22Rv1 (cell line): ENCODE data around the gene SLC3A2.

Source experiments
- H3K27ac ChIP-seq: fragments of 450-650 bp; 2 replicates; pipeline ENCODE4 v1.5.1; 2017
- ZFX ChIP-seq: fragments of 450-650 bp; IDR thresholded peaks from 2 replicates; pipeline ENCODE4 v1.6.1; 2017; ENCODE audit warnings: antibody characterized with exemption, borderline replicate concordance
- TF ChIP-seq, protein P1 (sequence below): fragments of 450-650 bp; IDR thresholded peaks from 2 replicates; pipeline ENCODE4 v1.5.1; 2017; ENCODE audit warnings: mild to moderate bottlenecking

Gene SLC3A2

DNA sequence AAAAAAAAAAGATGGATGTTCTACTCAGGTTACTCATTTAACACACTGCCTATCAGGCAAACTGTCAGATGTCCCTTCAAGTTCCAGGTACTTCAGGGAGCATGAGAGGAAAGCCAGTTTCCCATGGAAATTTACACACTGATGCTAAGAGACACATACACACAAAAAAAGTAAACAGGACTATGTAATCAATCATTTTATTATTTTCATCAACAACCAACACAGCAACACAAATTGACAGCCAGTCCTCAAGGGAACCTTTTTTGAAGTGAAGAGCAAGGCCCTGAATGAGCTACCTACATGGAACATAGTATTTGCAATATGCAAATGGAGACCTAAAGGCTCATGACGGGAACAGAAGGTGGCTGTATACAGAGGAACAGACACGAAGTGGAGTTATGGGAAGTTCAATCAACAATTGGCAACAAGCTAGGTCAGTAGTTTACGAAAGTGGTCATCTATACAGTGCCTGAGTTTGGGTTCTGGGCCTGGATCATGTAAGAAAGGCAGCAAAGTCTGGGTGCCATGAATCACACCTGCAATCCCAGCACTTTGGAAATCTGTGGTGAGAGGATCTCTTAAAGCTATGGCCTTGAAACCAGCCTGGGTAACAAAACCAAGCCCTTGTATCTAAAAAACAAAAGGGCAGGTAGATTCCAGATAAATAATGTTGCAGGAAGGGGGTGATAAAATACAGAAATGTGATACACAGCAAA lies 28.7 kb upstream of the SLC3A2 start:
- TF ChIP-seq, protein P1, sequence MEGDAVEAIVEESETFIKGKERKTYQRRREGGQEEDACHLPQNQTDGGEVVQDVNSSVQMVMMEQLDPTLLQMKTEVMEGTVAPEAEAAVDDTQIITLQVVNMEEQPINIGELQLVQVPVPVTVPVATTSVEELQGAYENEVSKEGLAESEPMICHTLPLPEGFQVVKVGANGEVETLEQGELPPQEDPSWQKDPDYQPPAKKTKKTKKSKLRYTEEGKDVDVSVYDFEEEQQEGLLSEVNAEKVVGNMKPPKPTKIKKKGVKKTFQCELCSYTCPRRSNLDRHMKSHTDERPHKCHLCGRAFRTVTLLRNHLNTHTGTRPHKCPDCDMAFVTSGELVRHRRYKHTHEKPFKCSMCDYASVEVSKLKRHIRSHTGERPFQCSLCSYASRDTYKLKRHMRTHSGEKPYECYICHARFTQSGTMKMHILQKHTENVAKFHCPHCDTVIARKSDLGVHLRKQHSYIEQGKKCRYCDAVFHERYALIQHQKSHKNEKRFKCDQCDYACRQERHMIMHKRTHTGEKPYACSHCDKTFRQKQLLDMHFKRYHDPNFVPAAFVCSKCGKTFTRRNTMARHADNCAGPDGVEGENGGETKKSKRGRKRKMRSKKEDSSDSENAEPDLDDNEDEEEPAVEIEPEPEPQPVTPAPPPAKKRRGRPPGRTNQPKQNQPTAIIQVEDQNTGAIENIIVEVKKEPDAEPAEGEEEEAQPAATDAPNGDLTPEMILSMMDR = no peak
- no peak for TF ChIP-seq ZFX
- peak overlapping the region; percentile 91 for H3K27ac ChIP-seq

DNA sequence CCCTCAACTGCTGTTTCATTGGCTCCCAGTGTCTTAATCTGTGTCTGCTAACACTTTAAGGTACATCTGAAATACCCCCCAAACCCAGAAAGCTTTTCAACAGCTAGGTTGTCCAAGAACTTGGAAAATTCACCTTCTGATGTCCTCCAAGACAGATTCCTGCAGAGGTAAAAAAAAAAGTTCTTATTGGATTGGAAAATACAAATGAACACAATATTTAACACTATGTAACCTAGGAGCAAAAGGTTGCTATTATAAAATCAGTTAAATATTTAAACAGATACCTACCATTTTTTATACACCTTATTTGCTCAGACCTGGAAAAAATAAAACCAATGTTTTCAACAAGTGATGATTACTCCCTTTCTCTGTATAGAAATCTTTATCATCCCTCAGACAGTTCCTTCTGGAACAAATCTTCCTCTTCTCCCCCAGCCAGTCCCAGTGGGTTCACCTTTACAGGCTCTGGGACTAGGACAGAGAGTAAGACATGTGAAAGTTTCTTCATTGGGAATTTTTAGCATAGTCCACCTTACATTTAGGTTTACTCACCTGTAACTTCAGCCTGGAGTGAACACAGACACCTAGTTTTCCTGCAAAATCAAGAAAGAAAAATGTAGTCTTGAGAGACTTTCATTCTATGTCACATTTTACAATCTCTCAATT lies 28.0 kb upstream of the SLC3A2 start:
- TF ChIP-seq ZFX = no peak
- peak overlapping the region; percentile 91 for H3K27ac ChIP-seq

DNA sequence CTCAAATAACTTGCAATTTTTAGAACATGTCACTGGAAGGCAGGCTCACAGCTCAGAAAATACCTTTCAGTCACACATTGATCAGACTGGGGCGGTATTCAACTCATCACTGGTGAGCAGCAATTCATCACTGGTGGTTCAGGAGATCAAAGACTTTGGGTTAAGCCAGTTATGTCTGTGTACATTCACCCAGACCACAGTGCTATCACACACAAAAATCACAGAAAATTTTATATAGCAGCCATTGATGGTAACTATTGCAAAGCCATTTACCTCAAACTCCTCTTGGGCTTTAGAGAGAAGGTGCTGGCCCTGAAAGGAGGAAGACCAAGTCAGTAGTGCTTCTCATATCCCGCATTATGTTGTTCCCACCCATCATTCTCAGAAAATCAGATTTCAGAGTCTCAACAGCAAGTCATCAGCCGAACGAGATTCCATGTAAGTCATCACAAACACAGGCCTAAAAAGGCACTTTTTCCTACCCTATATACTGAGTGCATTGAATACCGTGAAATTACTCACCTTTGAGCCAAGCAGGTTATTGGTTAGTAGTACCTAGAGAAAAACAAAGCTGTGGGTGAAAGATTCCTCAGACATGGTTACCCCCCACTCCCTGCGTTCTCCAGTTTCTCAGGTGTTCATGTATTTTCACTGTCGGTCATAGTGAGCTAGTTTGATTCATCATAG lies 27.3 kb upstream of the SLC3A2 start:
- TF ChIP-seq ZFX = no peak
- TF ChIP-seq, protein P1 = no peak
- peak overlapping the region; percentile 91 for H3K27ac ChIP-seq

DNA sequence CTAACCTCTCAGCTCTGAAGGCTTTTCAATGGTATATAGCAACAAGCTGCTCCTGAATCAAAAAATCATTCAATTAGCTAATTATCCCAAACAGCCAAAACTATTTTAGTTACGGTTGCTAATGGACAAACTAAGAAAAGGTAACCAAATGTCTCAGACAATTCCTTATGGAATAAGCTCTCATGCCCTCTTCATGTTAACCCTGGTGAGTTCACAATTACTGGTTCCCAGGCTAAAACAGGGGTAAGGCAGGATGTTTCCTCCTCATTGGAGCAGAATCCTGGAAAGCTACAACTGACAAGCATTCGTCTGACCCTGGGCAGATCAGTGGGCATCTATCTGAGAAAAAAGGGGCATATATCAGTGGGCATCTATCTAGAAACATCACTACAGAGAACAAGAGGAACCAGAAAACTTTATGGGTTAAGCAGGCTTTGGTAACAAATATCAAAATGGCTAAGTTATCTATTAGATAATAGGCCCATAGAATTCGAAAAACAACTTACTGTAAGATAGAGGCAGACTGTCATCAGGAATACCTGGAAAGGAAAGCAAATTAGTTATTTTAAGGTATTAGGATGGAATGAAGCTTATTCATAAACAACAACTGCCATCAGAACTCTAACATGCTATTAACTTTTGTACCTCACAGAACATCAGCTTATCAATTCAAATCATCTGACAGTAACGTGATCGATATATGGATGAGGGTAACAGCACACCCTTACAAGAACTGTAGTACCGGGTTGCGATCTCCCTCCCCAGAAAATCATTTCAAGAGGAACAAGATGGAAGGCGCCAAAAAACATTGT lies 26.5 kb upstream of the SLC3A2 start:
- TF ChIP-seq, protein P1 = no peak
- TF ChIP-seq ZFX = no peak
- H3K27ac ChIP-seq = peak overlapping the region; percentile 91

DNA sequence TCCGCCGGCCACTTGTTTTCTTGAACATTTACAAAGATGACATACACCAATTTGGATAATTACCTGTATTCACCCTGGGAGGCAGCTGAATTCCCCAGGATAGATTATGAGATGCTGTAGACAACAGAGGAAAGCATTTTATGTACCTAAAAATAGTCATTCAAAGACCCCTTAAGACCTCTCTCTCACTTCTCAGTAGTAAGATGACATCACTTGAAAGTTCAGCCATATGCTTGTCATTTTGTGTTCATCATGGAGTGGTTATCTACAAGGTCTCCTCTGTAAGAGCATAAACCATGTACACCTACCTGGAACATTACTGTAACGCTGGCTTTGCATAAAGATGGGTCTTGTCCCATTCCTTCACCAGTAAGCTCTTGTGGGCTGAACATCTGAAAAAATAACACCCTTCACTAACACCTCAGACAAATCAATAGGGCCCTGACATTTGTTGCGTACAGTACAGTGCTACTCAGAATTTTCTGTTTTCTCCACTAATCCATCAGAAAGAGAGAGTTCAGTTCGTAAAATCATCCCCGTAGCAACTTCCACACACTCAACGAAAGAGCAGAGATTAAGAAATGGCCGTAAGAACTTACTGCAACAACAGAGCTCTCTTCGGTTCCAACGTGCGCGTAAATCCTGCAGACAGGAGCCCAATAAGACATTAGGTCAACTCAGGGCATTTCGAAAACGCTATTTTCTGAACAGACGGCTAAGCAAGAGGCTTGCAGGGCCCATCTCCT lies 25.7 kb upstream of the SLC3A2 start:
- H3K27ac ChIP-seq = peak overlapping the region; percentile 91
- TF ChIP-seq, protein P1 = no peak
- TF ChIP-seq ZFX = no peak

DNA sequence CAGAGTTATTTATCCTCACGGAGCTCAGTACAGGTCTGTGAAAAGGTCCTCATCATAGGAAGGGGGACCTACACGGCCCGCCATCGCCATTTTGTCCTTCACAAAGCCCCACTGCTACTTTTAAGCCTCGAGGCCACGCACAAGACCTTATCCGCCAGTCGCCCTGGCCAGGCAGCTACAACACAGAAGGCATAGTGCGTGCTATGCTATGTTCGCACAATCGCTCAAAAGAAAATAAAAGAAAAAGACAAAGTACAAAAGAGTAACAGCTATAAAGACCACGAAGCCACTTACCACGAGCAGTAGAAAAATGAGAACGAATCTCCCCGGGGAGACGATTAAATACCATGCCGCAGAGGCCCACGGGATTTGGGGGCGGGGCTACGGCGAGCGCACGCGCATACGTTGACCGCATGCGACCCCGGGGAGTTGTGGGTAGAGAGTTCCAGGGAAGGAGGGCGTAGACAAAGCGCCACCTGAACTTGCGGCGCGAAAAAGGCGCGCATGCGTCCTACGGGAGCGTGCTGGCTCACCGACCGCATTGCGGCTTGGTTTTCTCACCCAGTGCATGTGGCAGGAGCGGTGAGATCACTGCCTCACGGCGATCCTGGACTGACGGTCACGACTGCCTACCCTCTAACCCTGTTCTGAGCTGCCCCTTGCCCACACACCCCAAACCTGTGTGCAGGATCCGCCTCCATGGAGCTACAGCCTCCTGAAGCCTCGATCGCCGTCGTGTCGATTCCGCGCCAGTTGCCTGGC lies 24.9 kb upstream of the SLC3A2 start:
- no peak for TF ChIP-seq ZFX
- TF ChIP-seq, protein P1 = no peak
- H3K27ac ChIP-seq = peak overlapping the region; percentile 91
